GM12801 (cell line): ENCODE measurements around the gene ST7.

Experiments
- TF ChIP-seq, protein P1 (sequence below): IDR thresholded peaks from one replicate; pipeline ENCODE4 v1.5.1; 2011; ENCODE audit warnings: control low read depth; ENCODE audit not compliant: insufficient read length; ENCODE audit errors: extremely low read depth

The ST7 gene

DNA sequence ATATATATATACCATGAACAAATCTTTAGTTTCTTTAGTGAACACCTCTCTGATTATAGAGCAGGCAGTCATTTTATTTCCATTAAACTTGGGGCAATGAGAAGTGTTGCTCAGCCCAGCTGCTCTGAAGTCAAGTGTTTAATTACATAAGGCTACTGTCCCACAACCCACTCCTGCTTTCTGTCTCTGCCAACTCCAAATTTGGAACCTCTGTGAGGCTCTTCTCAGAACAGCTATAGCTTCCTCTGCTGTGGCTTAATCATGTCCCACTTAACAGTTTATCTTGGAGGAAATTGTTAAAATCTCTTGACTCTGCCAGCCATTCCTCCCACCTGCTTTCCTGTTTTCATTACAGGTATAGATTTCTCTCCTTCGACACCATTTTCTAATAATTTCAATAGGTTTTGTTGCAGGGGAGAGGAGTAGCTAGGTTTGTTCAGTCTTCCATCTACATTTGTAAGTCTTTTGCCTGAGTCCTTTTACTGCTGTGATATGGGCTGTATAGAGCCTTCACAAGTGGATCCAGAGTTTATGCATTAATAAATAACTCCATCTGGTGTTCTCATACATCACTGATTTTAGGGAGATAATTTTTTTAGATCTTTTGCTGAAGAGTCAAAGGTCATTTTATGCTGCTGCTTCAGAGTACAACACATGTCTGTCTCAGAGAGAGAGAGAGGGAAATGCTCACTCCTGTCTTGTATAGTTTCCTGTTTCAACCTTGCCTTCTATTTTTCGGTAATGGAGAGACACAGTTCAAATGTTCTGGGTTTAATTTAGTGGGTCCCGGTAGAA is 199.1 kb downstream of the ST7 start:
- TF ChIP-seq, protein P1, sequence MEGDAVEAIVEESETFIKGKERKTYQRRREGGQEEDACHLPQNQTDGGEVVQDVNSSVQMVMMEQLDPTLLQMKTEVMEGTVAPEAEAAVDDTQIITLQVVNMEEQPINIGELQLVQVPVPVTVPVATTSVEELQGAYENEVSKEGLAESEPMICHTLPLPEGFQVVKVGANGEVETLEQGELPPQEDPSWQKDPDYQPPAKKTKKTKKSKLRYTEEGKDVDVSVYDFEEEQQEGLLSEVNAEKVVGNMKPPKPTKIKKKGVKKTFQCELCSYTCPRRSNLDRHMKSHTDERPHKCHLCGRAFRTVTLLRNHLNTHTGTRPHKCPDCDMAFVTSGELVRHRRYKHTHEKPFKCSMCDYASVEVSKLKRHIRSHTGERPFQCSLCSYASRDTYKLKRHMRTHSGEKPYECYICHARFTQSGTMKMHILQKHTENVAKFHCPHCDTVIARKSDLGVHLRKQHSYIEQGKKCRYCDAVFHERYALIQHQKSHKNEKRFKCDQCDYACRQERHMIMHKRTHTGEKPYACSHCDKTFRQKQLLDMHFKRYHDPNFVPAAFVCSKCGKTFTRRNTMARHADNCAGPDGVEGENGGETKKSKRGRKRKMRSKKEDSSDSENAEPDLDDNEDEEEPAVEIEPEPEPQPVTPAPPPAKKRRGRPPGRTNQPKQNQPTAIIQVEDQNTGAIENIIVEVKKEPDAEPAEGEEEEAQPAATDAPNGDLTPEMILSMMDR = no peak

DNA sequence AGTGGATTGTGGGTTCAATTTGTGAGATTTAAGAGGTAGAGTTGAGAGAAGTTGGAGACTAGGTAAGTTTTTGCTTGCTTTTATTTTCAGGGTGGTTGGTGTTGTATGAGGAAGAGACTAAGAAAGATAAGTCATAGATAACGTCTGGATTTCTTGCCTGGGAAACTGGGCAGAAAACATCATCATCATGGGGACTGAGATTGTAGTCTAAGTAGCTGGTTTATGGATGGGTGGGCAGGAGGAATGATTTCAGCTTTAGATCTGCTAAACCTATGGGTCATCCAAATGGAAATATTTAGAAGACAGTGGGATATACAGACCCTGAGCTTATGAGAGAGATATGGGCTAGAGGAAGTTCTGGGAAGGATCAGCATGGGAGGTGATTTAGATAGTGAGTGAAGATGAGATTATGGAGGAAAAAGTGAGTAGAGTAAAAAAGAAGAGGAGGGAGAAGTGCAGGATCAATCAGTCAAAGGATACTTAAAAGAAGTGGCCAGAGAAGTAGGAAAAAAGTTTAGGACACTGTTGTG is 199.8 kb downstream of the ST7 start:
- TF ChIP-seq, protein P1 = no peak

DNA sequence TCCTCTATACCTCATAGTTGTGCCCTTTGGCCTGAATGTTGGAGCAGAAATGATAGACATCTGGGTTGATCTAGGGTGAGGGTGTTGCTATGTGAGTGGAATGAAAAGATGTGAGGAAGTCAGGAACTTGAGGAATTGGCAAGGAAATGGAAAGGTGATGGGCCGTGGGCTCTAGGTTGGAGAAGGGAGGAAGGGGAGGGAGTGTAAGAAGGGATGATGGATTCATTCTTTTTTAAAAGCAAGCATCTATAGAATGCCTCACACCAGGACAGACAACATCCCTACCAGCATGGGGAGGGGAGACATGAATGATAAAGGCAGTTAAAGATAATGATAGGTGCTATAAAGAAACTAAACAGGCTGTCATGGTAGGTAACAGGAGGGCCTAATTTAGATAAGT is 201.4 kb downstream of the ST7 start:
- TF ChIP-seq, protein P1 = no peak

DNA sequence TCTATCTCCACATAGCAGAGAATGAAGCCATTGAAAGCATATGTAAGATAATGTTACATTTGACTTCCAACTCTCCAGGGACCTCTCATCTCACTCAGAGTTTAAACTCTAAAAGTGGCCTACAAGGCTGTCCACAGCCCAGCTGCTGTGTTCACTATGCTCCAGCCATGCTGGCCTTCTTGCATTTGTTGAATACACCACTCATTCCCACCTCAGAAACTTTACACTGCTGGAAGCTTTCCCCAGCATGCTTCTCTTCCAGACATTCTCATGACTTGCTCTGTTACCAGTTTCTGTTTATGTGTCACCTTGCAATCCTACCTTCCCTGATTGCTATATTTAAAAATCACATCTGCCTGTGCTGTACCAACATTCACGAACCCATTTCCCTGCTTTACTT is 202.4 kb downstream of the ST7 start:
- TF ChIP-seq, protein P1 = no peak

DNA sequence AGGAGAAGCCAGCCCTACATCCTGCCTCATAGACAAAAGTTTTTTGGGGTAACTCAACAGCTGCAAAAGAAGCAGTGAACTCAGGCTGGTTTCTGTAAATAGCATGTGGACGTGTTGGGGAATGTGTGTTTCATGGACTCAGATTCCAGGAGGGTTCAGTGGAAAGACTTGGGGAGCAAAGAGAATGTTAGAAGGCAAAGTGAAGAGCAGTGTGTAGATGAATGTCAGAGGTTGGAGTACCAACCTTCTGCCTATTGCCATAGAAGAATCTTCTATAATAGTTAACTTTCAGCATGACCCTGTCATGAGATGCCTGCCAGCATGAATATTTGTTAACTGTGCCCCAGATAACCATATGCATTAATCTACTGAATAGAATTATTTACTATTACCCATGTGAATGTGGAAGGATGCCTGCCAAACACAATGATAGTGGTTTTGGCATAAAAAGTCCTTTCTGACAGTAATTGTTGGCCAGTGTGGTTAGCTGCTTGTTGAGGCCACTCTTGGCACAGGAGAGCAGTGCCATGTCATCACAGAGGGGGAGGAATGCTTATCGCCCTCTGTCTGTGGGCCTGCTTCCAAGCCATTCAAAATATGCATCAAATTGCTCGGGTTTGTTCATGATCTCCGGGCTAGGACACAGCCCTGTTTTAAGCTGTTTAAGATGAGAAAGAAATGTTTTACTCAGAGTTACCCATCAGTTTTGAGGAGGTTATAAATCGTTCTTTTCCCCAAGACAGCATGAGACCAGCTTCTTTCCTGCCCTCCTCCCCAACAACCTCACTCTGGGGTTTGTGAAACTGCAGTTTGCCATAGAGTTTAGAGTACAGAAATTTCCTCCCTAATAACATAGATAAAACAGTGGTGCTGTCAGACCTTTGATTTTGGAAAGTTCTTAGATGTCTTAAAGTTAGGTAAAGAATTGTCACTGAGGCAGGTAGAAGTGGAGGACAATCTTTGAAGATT is 204.2 kb downstream of the ST7 start:
- TF ChIP-seq, protein P1 = no peak

DNA sequence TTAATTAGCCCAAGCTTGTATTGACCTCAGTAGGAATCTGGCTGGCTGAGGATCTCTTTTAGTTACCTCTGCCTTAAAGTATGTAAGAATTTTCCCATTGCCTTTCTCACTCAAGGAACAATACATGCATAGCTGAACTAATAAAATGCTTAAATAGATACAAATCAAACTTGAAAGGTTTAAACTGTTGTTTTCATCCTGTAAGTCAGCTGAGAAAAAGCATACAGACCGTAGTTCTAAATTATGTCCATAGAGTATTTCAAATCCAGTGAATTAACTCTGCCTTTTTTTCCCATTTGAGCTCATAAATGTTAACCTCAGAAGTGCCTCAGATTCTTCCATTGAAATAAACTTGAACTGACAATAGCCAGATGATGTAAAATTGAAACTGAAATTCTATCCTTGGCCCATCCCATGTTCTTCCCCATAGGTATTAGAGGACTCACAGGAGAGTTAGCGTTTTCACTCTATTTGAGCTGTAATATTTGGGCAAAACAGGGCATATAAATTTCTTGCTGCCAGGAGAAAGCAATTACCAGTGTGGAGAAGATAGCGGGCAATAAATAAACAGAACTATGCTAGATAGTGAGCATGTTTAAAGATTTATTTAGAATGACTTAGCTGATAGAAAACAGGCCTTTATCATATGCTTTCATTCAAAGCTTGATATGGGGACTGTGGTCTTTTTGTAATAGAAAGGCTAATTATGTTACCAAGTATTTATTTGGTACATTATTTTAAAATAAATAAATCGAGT is 205.8 kb downstream of the ST7 start:
- TF ChIP-seq, protein P1 = no peak
